GM23338 (cell line): ENCODE results near the gene C20orf204.

Source experiments
- CREB1 ChIP-seq: fragments of 250-450 bp; sonication (Bioruptor Pico); IDR thresholded peaks from 2 replicates; pipeline ENCODE4 v1.5.0; 2020; ENCODE audit warnings: low read depth, mild to moderate bottlenecking, moderate library complexity
- CTCF ChIP-seq, 2 experiments: fragments of 200-600 bp in 1 of 2; sonication (generic) in 1 of 2; conservative IDR thresholded peaks; 2 replicates each; pipeline versions ENCODE4 v1.5.1 to v1.6.1; 2016 to 2017; ENCODE audit warnings: antibody characterized with exemption in 2 of 2, low read depth in 2 of 2, mild to moderate bottlenecking in 2 of 2, moderate library complexity in 1 of 2
- EZH2 ChIP-seq: fragments of 200-600 bp; sonication (generic); IDR thresholded peaks from one replicate; pipeline ENCODE4 v1.8.0; 2017; ENCODE audit warnings: antibody characterized with exemption, mild to moderate bottlenecking, low read depth; ENCODE audit not compliant: unreplicated experiment
- JUNB ChIP-seq: IDR thresholded peaks from one replicate; pipeline ENCODE4 v1.6.1; 2016; ENCODE audit warnings: antibody characterized with exemption; ENCODE audit not compliant: unreplicated experiment
- POLR2AphosphoS5 ChIP-seq: IDR thresholded peaks from 2 replicates; pipeline ENCODE4 v1.6.1; 2016; ENCODE audit warnings: antibody characterized with exemption, low read depth
- REST ChIP-seq: IDR thresholded peaks from one replicate; pipeline ENCODE4 v1.6.1; 2018; ENCODE audit warnings: antibody characterized with exemption; ENCODE audit not compliant: unreplicated experiment
- ZNF462 ChIP-seq: fragments of 250-450 bp; sonication (Bioruptor Pico); IDR thresholded peaks from 2 replicates; pipeline ENCODE4 v1.5.0; 2020; ENCODE audit warnings: mild to moderate bottlenecking, moderate library complexity

- no peak for TF ChIP-seq CTCF (conservative IDR thresholded peaks at IDR 0.05; ENCODE audit: low read depth in 2 of 2)
- TF ChIP-seq CREB1 (CRISPR knock-in tag): no peak
- TF ChIP-seq REST: no peak
- no peak for TF ChIP-seq JUNB
- TF ChIP-seq EZH2: no peak
- TF ChIP-seq ZNF462 (CRISPR knock-in tag): no peak
- TF ChIP-seq POLR2AphosphoS5: no peak
Observed at GRCh38 chr20:64045346-64046011, 9.5 kb downstream of the C20orf204 start.
